ENCODE measurements around the gene ZNF334.

The ZNF334 gene

GRCh38 chr20:46509523-46509922 lies 3.8 kb downstream of the ZNF334 start:
- H3K27ac ChIP-seq, result no peak overlapping the region
- H3K4me3 ChIP-seq (ENCODE audit: low read depth, low read length), result no peak overlapping the region
- no peaks in the 10 kb centered on the region for H3K36me3 ChIP-seq (replicated peaks)
- H3K27me3 ChIP-seq (replicated peaks), result no peaks in the 10 kb centered on the region
- in situ Hi-C loops (cut with HindIII; ENCODE audit: low pct_ligation_motif_present, low sequenced_read_pairs), result no loop called here
- TF ChIP-seq CTCF (IDR thresholded peaks at IDR 0.05; ENCODE audit: low read depth, low read length, missing control alignments), result no peak
- DNase-seq, result no peak

- Histone ChIP-seq H3K27me3 (replicated peaks) (no peaks in the 10 kb centered on the region), H3K4me3 (ENCODE audit: low read depth, low read length) (no peak overlapping the region), H3K36me3 (replicated peaks) (no peaks in the 10 kb centered on the region), H3K27ac (no peak overlapping the region)
- no peak for TF ChIP-seq CTCF (IDR thresholded peaks at IDR 0.05; ENCODE audit: low read depth, low read length, missing control alignments)
- in situ Hi-C loops (cut with HindIII; ENCODE audit: low pct_ligation_motif_present, low sequenced_read_pairs), result no loop called here
- DNase-seq, result no peak
These were observed 5.5 kb downstream of the ZNF334 start for GRCh38 chr20:46507760-46508407.

DNA sequence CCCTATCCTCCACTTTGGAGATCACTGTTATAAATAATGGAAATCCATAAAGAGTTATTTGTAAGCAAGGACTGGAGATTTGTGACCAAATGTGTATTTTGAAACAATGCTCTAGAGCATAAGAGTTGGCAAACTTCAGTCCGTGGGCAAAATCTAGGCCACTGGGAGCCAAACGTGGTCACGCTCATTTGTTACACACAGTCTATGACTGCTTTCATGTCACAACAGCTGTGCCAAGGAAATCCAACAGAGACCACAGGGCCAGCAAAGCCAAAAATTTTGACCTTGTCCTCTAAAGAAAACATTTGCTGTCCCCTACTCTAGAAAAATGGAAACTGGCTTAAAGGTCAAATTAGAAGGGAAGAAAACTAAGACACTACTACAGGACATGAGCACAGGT lies 7.9 kb downstream of the ZNF334 start:
- Histone ChIP-seq H3K4me3 (ENCODE audit: low read depth, low read length) (no peak overlapping the region), H3K36me3 (replicated peaks) (no peaks in the 10 kb centered on the region), H3K27me3 (replicated peaks) (no peaks in the 10 kb centered on the region), H3K27ac (no peak overlapping the region)
- TF ChIP-seq CTCF (IDR thresholded peaks at IDR 0.05; ENCODE audit: low read depth, low read length, missing control alignments), result no peak
- no peak for DNase-seq
- in situ Hi-C loops (cut with HindIII; ENCODE audit: low pct_ligation_motif_present, low sequenced_read_pairs), result no loop called here

GRCh38 chr20:46501961-46502360 lies 11.4 kb downstream of the ZNF334 start:
- H3K27ac ChIP-seq, result no peak overlapping the region
- no peaks in the 10 kb centered on the region for H3K27me3 ChIP-seq (replicated peaks)
- no peak for DNase-seq
- H3K36me3 ChIP-seq (replicated peaks), result no peaks in the 10 kb centered on the region
- in situ Hi-C loops (cut with HindIII; ENCODE audit: low pct_ligation_motif_present, low sequenced_read_pairs), result no loop called here
- TF ChIP-seq CTCF (IDR thresholded peaks at IDR 0.05; ENCODE audit: low read depth, low read length, missing control alignments), result no peak
- no peak overlapping the region for H3K4me3 ChIP-seq (ENCODE audit: low read depth, low read length)

DNA sequence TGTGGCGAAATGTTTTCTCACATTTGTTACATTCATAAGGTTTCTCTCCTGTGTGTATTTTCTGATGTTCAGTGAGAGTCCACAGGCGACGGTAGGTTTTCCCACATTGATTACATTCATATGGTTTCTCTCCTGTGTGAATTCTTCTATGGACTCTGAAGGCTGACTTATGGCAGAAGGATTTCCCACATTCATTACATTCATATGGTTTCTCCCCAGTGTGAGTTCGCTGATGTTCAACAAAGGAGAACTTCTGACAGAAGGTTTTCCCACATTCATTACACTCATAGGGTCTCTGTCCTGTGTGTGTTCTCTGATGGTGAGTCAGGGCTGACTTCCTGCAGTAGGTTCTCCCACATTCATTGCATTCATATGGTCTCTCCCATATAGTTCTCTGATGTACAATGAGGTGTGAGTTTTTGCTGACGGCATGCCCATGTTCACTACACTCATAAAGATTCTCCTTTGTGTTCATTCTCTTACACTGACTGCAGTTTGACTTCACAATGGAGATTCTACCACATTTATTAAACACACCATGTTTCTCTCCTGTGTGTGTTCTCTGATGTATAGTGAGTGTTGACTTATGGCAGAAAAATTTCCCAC lies 11.9 kb downstream of the ZNF334 start:
- no peak overlapping the region for H3K4me3 ChIP-seq (ENCODE audit: low read depth, low read length)
- H3K36me3 ChIP-seq (replicated peaks), result no peaks in the 10 kb centered on the region
- H3K27me3 ChIP-seq (replicated peaks), result no peaks in the 10 kb centered on the region
- H3K27ac ChIP-seq, result no peak overlapping the region
- no peak for DNase-seq
- in situ Hi-C loops (cut with HindIII; ENCODE audit: low pct_ligation_motif_present, low sequenced_read_pairs), result no loop called here
- no peak for TF ChIP-seq CTCF (IDR thresholded peaks at IDR 0.05; ENCODE audit: low read depth, low read length, missing control alignments)

GRCh38 chr20:46494077-46494476 lies 19.3 kb downstream of the ZNF334 start:
- no peaks in the 10 kb centered on the region for H3K27me3 ChIP-seq (replicated peaks)
- no peaks in the 10 kb centered on the region for H3K36me3 ChIP-seq (replicated peaks)
- H3K27ac ChIP-seq, result no peak overlapping the region
- TF ChIP-seq CTCF (IDR thresholded peaks at IDR 0.05; ENCODE audit: low read depth, low read length, missing control alignments), result no peak
- DNase-seq, result no peak
- in situ Hi-C loops (cut with HindIII; ENCODE audit: low pct_ligation_motif_present, low sequenced_read_pairs), result no loop called here
- H3K4me3 ChIP-seq (ENCODE audit: low read depth, low read length), result no peak overlapping the region
